ENCODE measurements around the gene MYO16.

The MYO16 gene

DNA sequence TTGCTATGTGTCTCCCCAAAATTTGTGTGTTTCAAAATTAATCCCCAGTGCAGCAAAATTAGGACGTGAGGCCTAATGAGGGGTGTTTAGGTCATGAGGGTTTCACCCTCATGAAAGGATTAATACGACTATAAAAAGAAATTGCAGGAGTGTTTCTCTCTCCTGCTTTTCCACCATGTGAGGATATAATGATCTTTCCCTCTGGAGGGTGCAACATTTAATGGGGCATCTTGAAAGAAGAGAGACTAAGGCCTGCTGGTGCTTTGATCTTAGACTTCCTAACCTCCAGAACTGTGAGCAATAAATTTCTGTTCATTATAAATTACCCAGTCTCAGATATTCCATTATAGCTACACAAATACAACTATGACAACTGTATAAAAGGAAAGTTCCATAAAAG, 183.2 kb downstream of the MYO16 start:
- no peak for DNase-seq

DNA sequence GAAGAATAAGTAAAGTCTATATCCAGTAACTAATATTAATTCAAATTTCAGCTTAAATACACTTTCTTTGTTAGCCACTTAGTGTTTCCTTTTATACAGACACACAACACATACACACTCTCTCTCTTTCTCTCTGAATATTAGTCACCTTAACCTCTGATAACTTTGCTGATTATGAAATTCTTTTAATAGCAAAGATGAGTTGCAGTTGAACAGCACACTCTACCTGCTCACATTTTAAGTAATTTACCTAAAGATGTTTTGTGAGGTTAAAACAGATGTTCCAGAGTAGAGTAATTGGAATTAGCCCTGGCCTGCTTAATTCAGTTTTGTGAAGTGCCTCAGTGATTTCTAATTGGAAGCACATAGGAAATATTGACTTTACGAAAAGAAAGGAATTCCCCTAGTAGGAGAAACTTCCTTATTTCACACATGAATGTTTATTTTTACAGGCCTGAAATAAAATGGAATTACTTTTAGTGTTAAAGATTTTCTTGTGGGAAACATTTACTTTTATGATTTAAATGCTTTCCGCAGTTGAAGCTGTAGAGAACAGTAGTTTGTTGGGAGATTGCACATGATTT, 184.3 kb downstream of the MYO16 start:
- DNase-seq = no peak

DNA sequence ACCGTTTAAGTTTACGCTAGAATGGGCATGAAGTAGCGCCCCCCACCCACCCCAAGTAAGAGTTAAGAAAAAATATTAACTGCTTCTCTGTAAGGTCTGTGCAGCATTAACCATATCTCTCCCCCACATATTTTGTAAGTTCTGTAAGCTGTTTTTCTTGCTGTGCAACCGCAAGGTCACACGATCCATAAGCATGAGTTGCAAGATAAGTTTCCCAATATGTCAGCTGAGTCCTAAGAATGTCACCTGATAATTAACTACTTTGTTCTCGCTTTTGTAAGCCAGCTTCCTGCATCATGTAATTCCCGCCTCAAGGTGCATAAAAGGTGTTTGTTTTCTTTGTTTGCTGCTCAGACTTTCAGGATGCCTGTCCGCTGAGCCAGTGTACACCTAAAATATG, 187.0 kb downstream of the MYO16 start:
- DNase-seq = no peak

DNA sequence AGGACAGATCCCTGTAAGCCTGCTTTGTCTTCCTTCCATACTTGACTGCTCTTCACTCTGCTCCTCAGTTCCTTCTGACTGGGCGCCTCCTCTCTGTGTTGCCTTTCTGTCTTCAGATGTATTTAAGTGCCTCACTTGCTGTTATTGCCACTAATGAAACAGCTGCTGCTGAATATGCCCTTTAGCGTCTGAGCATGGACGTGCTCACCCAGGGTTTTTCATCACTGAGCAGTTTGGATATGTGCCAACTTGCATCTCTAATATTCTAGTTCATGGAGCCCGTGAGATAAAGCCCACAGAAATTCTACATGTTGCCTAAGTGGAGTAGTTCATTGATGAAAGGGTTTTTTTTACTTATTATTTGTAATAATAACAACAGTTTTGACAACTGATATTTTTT, 198.2 kb downstream of the MYO16 start:
- DNase-seq = no peak

DNA sequence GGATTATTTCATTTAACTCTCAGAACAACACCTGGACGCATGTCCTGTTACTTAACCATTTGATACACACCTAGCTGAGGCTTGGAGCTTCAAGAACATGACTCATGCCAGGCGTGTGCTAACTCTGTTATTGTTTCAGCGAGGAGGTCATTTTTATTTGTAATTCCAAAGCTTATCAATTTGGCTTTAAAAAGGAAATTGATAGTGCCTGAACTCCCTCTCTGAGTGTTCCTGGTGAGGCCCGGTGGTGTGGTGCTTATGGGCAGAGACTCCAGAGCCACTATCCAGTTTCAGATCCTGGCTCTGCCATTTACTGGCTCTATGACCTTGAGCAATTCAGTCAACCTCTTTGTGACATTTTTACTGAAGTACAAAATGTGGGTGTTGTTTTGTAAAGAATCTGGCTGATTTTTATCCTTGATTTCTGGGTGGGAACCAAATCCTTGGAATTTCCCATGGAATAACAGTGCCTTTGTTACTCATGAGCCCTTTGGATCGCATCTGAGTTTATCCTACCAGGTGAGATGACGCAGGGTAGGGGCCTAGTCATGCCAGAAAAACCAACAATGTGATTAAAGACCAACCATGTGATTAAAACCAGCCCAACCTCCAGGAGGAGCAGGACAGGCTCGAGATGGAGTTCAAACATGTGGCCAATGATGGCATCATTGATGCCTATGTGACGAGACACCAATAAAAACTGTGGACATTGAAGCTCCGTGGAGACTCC, 198.8 kb downstream of the MYO16 start:
- no peak for DNase-seq

DNA sequence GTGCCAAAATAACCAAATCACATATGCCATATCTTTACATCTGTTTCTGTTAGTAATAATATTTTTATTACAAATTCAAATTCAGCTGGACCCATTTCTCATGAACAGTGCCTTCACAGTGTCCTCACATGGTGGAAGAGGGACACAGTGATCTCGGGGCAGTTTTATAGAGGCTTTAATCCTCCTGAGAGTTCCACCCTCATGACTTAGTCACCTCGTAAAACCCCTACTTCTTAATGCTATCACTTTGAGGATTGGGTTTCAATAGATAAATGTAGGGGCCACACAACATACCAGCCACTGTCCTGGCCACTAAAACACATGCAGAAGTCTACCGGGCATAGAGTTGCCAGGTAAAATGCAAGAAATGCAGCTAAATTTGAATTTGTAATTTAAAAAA, 201.5 kb downstream of the MYO16 start:
- no peak for DNase-seq

DNA sequence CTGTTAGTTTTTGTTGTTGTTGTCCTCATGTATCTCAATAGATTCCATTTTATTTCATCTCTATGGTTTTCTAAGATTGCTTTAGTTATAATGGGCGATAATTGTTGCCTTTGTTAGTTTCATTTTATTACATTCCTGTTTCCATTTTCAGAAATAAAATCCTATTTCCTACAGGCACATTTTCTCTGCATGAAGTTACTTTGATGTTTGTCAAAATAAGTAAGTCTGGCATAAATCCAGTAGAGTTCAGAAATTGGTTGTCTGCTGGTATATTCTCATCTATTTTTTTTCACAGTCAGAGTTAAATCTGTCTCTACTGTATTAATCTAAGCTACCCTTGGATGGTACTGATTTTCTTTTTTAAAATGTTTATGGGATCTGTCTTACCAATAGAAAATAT, 204.1 kb downstream of the MYO16 start:
- no peak for DNase-seq

DNA sequence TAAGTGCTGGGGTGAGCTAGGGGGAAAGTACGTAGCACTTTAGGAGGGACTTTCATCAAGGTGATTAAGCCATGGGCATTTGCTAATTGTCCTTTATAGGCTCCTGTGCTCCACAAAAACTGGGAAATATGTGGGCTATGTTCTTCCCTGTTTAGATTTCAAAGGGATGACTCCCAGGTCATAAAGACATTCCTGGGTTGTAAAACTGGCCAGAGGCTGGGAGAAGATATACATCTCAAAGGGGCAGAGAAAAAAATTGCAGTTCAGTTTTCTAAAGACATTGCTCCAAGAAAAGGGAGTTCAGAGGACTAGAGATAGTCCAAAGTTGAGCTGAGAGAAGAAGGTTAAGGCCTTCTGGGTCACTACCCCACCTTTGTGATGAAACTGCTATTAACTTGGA, 204.8 kb downstream of the MYO16 start:
- DNase-seq = no peak

DNA sequence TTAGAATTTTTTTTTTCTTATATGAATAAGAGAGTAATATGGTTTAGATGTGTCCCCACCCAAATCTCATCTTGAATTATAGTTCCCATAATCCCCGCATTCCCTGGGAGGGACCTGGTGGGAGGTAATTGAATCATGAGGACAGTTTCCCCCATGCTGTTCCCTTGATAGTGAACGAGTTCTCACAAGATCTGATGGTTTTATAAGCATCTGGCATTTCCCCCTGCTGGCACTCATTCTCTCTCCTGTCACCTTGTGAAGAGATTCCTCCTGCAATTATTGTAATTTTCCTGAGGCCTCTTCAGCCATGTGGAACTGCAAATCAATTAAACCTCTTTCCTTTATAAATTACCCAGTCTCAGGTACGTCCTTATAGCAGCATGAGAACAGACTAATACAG, 205.7 kb downstream of the MYO16 start:
- DNase-seq = no peak

DNA sequence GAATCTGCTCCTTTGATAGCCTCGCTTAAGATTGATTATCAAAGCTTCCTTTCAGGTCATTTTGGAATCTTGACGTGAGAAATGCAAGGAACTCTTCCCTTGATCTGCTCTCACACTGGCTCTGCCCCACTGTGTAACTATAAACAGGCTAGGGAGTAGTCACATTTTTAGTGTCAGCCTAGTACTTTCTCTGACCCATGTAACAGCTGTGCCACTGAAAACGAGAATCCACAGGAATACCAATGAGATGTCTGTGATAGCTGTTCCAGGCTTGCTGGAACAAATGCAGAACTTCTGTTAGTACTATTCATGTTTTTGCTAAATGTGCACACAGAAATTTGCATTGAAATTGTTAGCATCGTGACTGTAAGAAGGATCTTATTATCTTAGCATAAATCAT, 221.3 kb downstream of the MYO16 start:
- DNase-seq = no peak

DNA sequence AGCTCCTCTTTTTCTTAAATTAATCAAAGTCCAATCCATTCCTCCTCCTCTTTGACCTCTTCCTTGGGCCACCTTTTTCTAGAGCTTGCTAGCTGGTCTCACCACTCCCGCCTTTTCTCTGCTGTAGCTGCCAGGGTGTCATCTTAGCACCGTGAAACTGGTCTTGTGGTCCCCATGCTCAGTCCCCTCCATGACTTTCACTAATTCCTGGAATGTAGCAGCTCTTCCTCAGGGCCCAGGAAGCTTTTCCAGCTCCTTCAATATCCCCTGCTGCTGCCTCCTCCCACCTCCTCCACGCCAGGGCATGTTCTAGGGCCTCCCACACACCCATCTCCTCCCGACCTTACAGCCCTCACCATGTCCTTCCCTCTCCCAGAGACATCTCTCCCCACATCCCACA, 222.2 kb downstream of the MYO16 start:
- DNase-seq = no peak

DNA sequence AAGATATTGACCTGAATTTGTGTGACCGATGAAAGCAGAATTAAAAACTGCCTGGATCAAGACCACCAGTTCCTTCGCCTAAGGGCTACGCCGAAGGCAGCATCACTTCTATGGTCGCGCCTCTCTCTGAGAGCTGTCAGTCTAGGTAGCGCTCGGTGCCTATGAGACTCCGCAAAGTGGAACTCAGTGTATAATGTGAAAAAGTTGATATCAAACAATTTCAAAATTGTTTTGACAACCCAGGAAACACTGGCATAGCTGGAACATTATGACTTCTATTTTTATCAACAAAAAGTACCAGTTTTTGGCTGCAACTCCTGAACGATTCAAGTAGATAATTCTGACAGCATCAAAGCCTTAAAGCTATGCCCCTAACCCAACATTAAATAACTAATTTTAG, 223.6 kb downstream of the MYO16 start:
- no peak for DNase-seq

DNA sequence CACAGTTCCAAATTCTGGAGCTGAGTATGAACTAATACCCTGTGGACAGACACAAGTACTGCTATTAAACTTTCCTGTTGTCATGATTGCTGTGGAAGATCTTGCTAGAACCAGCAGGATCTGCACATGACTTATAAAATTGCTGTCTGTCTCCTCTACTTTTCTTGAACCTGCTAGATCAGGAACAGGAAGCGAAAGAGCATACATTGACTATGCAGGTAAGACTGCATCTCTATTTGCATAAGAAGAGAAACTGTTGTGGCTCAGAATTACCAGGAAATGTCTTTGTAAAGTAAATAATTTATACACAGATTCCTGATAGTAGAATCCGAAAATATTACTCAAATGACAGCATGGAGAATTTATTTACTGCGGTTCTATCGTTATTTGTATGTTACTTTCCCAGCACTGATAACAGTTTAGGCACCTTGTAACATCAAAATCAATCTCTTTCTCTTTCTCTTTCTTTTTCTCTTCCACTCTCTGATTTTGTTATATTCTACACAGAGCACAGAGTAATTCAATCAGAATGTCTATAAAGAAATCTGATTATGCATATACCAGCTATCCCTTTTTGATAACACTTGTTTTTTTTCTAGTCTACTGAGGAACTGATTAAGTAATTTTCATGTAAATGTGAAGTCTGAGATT, 226.5 kb downstream of the MYO16 start:
- DNase-seq = no peak

DNA sequence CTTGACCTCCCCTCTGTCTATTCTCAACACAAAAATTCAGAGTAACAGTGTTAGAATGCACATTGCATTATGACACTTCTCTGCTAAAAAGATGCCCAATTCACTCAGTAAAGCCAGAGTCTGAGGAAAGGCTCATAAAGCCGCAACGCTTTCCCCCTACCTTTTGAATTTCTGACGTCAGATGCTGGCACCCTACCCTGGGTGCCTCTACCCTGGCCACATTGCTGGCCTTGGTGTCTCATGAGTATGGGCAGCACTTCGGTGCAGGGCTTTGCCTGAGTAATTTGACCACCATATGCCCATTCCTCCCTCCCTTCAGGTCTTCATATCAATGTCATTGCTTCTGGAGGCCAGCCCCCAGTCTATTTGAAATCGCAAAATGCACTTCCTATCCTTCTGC, 229.3 kb downstream of the MYO16 start:
- no peak for DNase-seq

DNA sequence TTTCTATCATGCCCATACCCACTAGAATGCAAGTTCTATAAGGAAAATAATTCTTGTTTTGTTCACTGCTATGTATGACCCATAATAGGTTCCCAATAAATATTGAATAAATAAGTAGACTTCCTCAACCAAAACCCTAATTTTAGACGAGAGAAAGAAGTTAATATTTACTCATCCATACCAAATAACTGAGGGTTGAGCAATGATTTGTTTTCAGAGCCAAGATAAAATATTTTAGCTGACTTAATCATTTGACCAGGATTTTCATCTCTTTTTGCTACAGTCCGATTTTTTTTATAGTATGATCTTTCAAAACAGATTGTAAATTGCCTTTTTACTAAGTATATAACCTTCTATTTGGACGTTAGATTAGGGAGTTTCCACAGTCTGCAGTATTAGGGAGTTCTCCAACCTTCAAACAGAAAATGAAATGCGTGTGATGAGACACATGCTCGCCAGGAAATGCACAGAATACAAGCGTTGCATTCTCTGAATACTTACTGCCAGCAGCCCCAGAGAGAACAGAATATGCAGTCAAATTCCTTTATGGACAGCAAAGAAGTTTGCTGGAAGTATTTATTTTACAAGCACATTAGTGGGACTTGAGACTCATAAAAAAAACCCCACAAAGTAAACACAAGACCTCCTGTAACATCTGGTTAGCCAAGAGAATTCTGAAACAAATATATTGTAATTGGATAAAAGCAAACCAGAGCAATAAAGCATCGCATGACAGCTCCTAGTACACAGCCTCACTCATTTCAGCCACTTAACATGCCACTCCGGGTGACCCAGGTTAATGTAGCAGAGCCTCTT, 230.0 kb downstream of the MYO16 start:
- DNase-seq = no peak

DNA sequence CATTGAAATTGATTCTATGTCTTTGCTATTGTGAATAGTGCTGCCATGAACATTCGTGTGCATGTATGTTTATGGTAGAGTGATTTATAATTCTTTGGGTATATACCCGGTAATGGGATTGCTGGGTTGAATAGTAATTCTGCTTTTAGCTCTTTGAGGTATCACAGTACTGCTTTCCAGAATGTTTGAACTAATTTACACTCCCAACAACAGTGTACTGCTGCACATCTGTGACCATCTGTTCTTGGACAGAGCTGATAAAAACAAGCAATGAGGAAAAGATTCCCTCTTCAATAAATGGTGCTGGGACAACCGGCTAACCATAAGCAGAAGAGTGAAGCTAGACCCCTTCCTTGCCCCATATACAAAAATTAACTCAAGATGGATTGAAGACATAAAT, 231.0 kb downstream of the MYO16 start:
- no peak for DNase-seq

DNA sequence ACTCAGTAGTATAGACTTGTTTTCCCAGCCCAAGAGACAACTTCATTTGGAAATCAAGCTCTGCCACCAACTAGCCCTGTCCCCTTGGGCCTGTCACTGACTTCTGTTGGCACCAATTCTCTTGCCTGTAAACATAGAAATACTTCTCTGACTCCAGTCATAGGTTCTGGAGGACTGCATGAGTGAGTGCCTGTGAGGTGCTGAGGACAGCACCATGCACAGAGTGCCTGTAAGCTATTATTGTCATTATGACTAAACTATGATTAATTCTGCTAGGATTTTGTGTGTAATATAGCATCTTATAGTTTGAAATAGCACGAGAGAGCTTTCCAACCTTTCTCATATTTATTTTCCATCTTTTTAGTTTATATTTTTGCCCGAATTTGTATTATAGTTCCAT, 247.9 kb downstream of the MYO16 start:
- DNase-seq = no peak

DNA sequence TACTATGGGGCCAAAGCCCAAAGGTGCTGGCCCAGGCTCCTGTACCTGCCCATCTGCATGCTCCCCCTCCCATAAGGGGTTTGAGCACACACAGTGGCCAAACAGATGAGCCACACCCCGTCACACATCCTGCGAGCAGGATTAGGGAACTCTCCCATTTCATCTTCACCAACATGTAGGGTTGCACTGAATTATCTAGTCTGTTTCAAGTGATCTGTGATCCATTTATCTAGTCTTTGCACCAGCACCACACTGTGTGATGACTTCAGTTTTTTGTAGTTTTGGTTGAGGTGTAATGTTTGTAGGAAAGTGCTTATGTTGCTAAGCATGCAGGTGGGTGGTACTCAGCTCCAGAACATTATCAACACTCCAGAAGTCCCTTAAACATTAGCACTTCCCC, 249.3 kb downstream of the MYO16 start:
- no peak for DNase-seq

DNA sequence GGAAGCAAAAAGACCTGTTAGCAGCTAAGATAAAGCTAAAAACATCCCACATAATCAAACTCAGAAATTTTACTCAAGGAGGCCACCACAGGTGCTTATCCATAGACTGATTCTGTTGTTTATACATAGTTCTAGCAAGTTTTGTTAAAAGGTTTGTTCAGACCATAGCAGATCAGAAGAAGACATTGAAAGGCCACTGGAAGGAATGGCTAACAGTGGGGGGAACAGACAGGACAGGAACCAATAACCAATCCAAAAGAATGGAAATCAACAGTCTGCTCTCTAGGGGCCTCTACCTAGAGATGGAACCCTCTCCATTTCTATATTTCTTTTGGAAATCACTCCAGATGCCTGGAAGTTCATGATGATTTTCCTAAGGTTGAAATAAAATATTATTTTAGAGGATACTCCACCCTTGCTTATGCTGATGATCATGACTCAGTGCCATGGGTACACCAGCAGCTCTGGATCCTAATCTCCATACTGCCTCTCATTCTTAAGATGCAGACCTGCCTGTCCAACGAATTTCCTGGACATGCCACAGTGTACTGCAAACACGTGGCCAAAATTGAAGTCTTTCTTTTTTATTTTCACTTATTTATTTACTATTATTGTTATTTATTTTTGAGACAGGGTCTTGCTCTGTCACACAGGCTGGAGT, 260.0 kb downstream of the MYO16 start:
- no peak for DNase-seq

DNA sequence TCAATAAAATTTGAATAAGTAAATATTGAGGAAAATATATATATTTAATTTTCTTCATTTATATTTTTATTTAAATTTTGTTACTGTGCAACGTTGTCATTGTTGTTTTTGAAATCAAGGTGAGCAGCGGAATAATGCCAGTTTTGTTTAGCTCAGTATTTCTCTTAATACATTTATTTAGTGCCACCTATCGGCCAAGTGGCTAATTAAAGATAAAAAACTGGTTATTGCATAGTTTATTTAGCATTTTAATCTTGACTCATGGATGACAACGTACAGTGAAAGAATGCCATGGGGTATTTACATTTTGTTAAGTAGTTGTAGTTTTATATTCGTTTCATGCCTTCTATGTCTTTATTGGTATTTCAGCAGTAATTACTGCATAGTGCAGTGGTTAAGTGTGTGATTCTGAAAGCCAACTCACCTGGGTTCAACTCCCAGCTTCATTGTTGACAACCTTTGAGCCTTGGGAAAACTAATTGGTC, 265.9 kb downstream of the MYO16 start:
- no peak for DNase-seq

DNA sequence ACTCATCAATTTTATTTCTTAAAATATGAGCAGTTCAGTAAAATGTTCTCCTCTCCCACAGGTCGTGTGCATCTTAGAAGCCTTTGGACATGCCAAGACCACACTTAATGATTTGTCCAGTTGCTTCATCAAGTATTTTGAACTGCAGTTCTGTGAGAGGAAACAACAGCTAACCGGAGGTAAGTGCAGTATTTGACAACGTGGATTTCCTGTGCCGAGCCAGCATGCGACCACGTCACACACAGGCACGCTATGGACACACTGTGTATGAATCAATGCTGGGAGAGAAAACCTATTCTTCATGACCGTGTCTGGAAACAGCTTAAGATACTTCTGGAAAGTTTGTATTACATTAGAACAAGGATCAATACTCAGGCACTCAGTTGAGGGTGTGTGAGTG, 268.5 kb downstream of the MYO16 start:
- no peak for DNase-seq

DNA sequence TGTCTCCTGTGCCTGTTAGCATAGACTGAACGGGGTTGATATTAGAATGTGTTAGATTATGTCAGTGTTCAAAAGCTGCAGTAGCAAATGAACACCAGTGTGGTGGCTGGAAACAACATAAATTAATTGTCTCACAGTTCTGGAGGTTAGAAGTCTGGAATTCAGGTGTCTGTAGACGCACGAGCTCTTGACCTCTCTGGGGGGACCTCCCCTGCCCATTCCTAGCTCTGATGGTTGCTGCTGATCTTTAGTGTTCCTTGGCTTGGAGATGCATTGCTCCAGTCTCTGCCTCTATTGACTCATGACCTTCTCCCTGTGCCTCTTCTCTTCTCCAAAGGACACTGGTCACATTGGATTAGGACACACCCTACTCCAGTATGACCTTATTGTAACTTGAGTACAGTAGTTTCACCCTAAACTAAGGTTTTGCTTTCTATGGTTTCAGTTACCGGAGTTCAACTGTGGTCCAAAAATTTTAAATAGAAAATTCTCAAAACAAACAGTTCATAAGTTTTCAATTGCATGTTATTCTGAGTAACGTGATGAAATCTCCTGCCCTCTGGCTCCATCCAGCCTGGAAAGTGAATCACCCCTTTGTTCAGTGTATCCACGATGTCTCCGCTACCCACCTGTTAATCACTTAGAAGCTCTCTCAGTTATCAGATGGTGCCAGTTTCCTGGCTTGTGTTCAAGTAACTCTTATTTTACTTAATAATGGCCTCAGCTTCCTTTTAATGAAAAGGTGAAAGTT, 273.2 kb downstream of the MYO16 start:
- DNase-seq = no peak
